ENCODE measurements around the gene CCDC88C.

Gene CCDC88C

GRCh38 chr14:91342206-91342760 lies 75.3 kb downstream of the CCDC88C start:
- no peak for DNase-seq (ENCODE audit: low read depth)

GRCh38 chr14:91341751-91342154 lies 75.9 kb downstream of the CCDC88C start:
- no peak for DNase-seq (ENCODE audit: low read depth)

- no peak for DNase-seq (ENCODE audit: low read depth)
Measured at GRCh38 chr14:91341334-91341733, 76.3 kb downstream of the CCDC88C start.

- no peak for DNase-seq (ENCODE audit: low read depth)
Measured at GRCh38 chr14:91339671-91340369, 77.8 kb downstream of the CCDC88C start.

GRCh38 chr14:91339076-91339475 lies 78.5 kb downstream of the CCDC88C start:
- DNase-seq (ENCODE audit: low read depth) = no peak

GRCh38 chr14:91338379-91338778 lies 79.2 kb downstream of the CCDC88C start:
- no peak for DNase-seq (ENCODE audit: low read depth)

GRCh38 chr14:91337699-91338335 lies 79.8 kb downstream of the CCDC88C start:
- no peak for DNase-seq (ENCODE audit: low read depth)

- DNase-seq (ENCODE audit: low read depth) = no peak
Measured at GRCh38 chr14:91336093-91336450, 81.5 kb downstream of the CCDC88C start.

- no peak for DNase-seq (ENCODE audit: low read depth)
Measured at GRCh38 chr14:91335191-91336092, 82.2 kb downstream of the CCDC88C start.

GRCh38 chr14:91333650-91334039 lies 84.0 kb downstream of the CCDC88C start:
- no peak for DNase-seq (ENCODE audit: low read depth)

GRCh38 chr14:91332986-91333649 lies 84.5 kb downstream of the CCDC88C start:
- DNase-seq (ENCODE audit: low read depth) = no peak

GRCh38 chr14:91332171-91332985 lies 85.2 kb downstream of the CCDC88C start:
- DNase-seq (ENCODE audit: low read depth) = no peak

- DNase-seq (ENCODE audit: low read depth) = no peak
Measured at GRCh38 chr14:91331721-91332120, 85.9 kb downstream of the CCDC88C start.

GRCh38 chr14:91330856-91331255 lies 86.8 kb downstream of the CCDC88C start:
- DNase-seq (ENCODE audit: low read depth) = no peak

GRCh38 chr14:91330096-91330696 lies 87.4 kb downstream of the CCDC88C start:
- no peak for DNase-seq (ENCODE audit: low read depth)

GRCh38 chr14:91329486-91330014 lies 88.1 kb downstream of the CCDC88C start:
- DNase-seq (ENCODE audit: low read depth) = no peak

- no peak for DNase-seq (ENCODE audit: low read depth)
Measured at GRCh38 chr14:91328313-91329050, 89.1 kb downstream of the CCDC88C start.

- DNase-seq (ENCODE audit: low read depth) = no peak
Measured at GRCh38 chr14:91327661-91328312, 89.8 kb downstream of the CCDC88C start.

- no peak for DNase-seq (ENCODE audit: low read depth)
Measured at GRCh38 chr14:91327250-91327595, 90.4 kb downstream of the CCDC88C start.
